Measurements from ENCODE around the gene SARM1. TPM values are rescaled to one million over a fixed set of nuclear protein-coding genes. Genes with fewer than 3 reads are reported as not detected.

The SARM1 gene
- total and polyA plus RNA-seq, 2 of the 8 experiments (the other 6 are each of a cell fraction or from before 2014, with no cell fraction given) = 5.8 to 9.2 TPM

DNA sequence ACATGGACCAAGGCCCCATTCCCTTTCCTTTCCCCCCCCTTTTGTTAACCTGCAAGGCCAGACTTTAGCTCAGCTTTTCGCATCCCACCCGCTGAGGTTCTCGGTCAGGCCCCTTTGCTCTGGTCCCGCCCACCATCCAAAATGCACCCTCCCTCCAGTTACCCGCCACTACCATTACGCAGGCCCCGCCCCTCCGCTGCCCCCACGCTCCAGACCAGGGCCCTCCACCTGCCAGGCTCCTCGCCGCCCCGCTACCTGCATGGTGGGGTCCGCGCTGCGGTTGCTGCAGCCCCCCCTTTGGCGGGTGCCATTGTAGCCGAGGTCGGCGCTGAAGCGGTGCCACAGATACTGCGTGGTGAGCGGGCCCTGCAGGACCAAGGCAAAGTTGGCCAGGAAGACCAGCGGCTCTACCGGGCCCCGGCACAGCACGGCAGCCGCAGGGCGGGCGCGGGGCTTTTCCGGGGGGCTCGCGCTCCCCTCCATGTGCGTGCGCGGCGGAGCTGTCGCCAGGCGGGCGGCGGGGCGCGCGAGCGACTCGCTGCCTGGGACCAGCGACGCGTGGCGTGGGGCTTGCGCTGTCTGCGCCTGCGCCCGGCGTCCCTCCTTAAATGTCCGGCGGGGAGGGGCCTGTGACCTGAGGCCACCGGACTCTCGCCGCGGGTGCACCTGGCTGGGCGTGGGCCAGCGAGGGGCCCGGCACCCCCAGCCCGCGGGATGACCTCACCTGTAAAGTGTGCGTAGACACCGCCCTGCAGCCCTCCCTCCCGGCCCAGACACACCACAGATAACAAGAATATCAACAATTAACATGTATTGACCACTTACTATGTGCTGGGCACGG lies 34.4 kb downstream of the SARM1 start, which contains the start of gene SLC46A1:
Gene SLC46A1, minus strand, starts transcription at position 581 of the 841 bp plus-strand sequence. Its CDS starts 98 bp downstream, at position 483.
- FAIRE-seq (no peak), DNase-seq (ENCODE audit: low read depth in 1 of 2, low spot score in 2 of 2) (peak in 1 of 2 experiments; percentile 87)
- Histone ChIP-seq H3K9ac (replicated peaks in 1 of 4; ENCODE audit: extremely low read depth in 1 of 4, low read depth in 3 of 4, low read length in 3 of 4) (peak within 1 kb of the TSS in 3 of 4 experiments; percentile 22 to 56 (median 34); a peak in 3 of 7 replicates), H4K5ac (ENCODE audit: insufficient read length, low read depth, low read length) (peak within 1 kb of the TSS; percentile 39), H4K8ac (ENCODE audit: extremely low read depth, insufficient read depth, low read length) (peak within 1 kb of the TSS; percentile 51), H3K79me2 (ENCODE audit: control insufficient read depth in 1 of 2, insufficient read depth in 2 of 2, low read length in 2 of 2) (no peaks in the 10 kb centered on the region; a peak in 1 of 4 replicates), H3K27ac (ENCODE audit: low read depth, low read length) (no peak within 1 kb of the TSS; the same call in 1 of the 2 replicates), H3K4me1 (replicated peaks in 1 of 4; ENCODE audit: control insufficient read depth in 3 of 4, insufficient read depth in 4 of 4, low read length in 3 of 4) (peaks cover 32 to 64% (median 40%) of the 10 kb centered on the region in 4 experiments), H2BK5ac (ENCODE audit: low read depth, low read length) (peak within 1 kb of the TSS; percentile 49; the same call in 1 of the 2 replicates), H4K91ac (replicated peaks; ENCODE audit: insufficient read length, low read length) (peak within 1 kb of the TSS; percentile 61), H4K20me1 (replicated peaks in 1 of 2; ENCODE audit: control insufficient read depth in 1 of 2, insufficient read depth in 2 of 2, low read length in 2 of 2) (no peaks in the 10 kb centered on the region), H3K4me3 (ENCODE audit: extremely low read depth in 1 of 4, insufficient read depth in 2 of 4, low read depth in 3 of 4, low read length in 4 of 4) (peak within 1 kb of the TSS; percentile 51 to 74 (median 60)), H2AFZ (ENCODE audit: low read length) (peak within 1 kb of the TSS; percentile 2; the same call in 1 of the 2 replicates), H2BK15ac (ENCODE audit: low read length) (peak within 1 kb of the TSS; percentile 74; the same call in 1 of the 2 replicates), H3K56ac (replicated peaks; ENCODE audit: insufficient read length, low read depth, low read length) (no peak within 1 kb of the TSS), H3K79me1 (ENCODE audit: low read depth, low read length) (no peaks in the 10 kb centered on the region; the same call in 1 of the 2 replicates), H2BK120ac (replicated peaks; ENCODE audit: low read depth, low read length) (peak within 1 kb of the TSS; percentile 19), H3K9me3 (ENCODE audit: insufficient read depth in 2 of 2, low read depth in 1 of 2, low read length in 1 of 2) (no peaks in the 10 kb centered on the region), H3K4ac (replicated peaks; ENCODE audit: insufficient read length, low read depth, low read length) (no peak within 1 kb of the TSS), H3K14ac (ENCODE audit: insufficient read length) (no peak within 1 kb of the TSS), H3K27me3 (replicated peaks in 1 of 4; ENCODE audit: control insufficient read depth in 3 of 4, extremely low read depth in 1 of 4, insufficient read depth in 3 of 4, low read length in 3 of 4) (peaks cover 0 to 35% (median 15%) of the 10 kb centered on the region in 4 experiments; a peak in 5 of 7 replicates), H3K36me3 (ENCODE audit: control insufficient read depth in 2 of 4, insufficient read depth in 4 of 4, low read length in 3 of 4) (no peaks in the 10 kb centered on the region), H2AK5ac (ENCODE audit: low read depth, low read length) (peak within 1 kb of the TSS; percentile 14; the same call in 1 of the 2 replicates), H3K4me2 (ENCODE audit: insufficient read depth in 1 of 2, low read depth in 2 of 2, low read length in 2 of 2) (peak within 1 kb of the TSS; percentile 78 to 90), H2BK12ac (ENCODE audit: low read depth, low read length) (peak within 1 kb of the TSS; percentile 84; the same call in 1 of the 2 replicates), H2BK20ac (ENCODE audit: low read length) (no peak within 1 kb of the TSS; the same call in 1 of the 2 replicates), H3K18ac (ENCODE audit: extremely low read depth, low read length) (peak within 1 kb of the TSS; percentile 88), H3K23me2 (ENCODE audit: low read depth, low read length) (peaks cover 12% of the 10 kb centered on the region; the same call in 1 of the 2 replicates), H3K23ac (ENCODE audit: insufficient read length) (no peak within 1 kb of the TSS)
- WGBS, 2 experiments (ENCODE audit: extremely low coverage in 1 of 2, insufficient coverage in 1 of 2, insufficient read length in 1 of 2, insufficient replicate concordance in 2 of 2, low coverage in 1 of 2, low lambda C conversion rate in 2 of 2, missing lambda C conversion rate in 1 of 2) = 2% methylated on average over 33 of the region's 70 CpGs; no CpG with 5 or more reads in 1 of the 2 experiments
- ChIA-PET POLR2A (ENCODE audit: partially characterized antibody) (interaction anchor here (1.0 to 12.8 kb wide), 6 partner anchors 9 to 77 kb away, joined by 3 to 135 read pairs (median 6); partner anchors contain the start of gene POLDIP2), CTCF (ENCODE audit: partially characterized antibody) (interaction anchor here (1.4 to 5.8 kb wide), 9 partner anchors 10 to 148 kb away, joined by 3 to 52 read pairs (median 6); partner anchors contain the start of gene VTN)
- TF ChIP-seq POLR2A (IDR thresholded peaks at IDR 0.05; ENCODE audit: control extremely low read depth in 1 of 2, low read depth in 2 of 2, low read length in 2 of 2) (no peak), KDM4A (IDR thresholded peaks at IDR 0.05; ENCODE audit: low read depth, low read length, severe bottlenecking) (peak; percentile 86), ATF3 (IDR thresholded peaks at IDR 0.05; ENCODE audit: insufficient read depth, low read depth, low read length) (no peak), KDM1A (IDR thresholded peaks at IDR 0.05; ENCODE audit: borderline replicate concordance, low read length) (no peak), JUN (IDR thresholded peaks at IDR 0.05; ENCODE audit: low read depth, low read length) (no peak), BACH1 (IDR thresholded peaks at IDR 0.05; ENCODE audit: low read length) (0 out of 2 replicates have a peak, but pooled peaks have one; percentile 41), HDAC2 (IDR thresholded peaks at IDR 0.05; ENCODE audit: borderline replicate concordance in 1 of 2, low read depth in 2 of 2, low read length in 2 of 2) (0 out of 4 replicates have a peak, but pooled peaks of 1 of the 2 experiments have one; percentile 39), EGR1 (IDR thresholded peaks at IDR 0.05; ENCODE audit: borderline replicate concordance, low read depth, low read length) (no peak), BRCA1 (IDR thresholded peaks at IDR 0.05; ENCODE audit: low read depth, low read length) (no peak), TEAD4 (IDR thresholded peaks at IDR 0.05; ENCODE audit: low read depth, low read length) (no peak)

Data from H1 (cell line).